Stimulated activated CD8-positive, alpha-beta memory T cell treated with anti-CD3 and anti-CD28 coated beads, Interleukin-2, amount 100 ng/mL, for 48 hours (primary cell): ENCODE measurements around the gene SLC5A6.

ENCODE experiments used
- DNase-seq, 2 donors: peaks; one replicate each; pipeline ENCODE4 v3.0.0-alpha.2; 2020; ENCODE audit warnings: low read depth in 2 of 2

The SLC5A6 gene

GRCh38 chr2:27175330-27175729 lies 36.7 kb downstream of the SLC5A6 start:
- no peak for DNase-seq

- no peak for DNase-seq
These were observed 37.4 kb downstream of the SLC5A6 start for GRCh38 chr2:27174638-27175037.

GRCh38 chr2:27171351-27171848 lies 40.7 kb downstream of the SLC5A6 start:
- no peak for DNase-seq

DNA sequence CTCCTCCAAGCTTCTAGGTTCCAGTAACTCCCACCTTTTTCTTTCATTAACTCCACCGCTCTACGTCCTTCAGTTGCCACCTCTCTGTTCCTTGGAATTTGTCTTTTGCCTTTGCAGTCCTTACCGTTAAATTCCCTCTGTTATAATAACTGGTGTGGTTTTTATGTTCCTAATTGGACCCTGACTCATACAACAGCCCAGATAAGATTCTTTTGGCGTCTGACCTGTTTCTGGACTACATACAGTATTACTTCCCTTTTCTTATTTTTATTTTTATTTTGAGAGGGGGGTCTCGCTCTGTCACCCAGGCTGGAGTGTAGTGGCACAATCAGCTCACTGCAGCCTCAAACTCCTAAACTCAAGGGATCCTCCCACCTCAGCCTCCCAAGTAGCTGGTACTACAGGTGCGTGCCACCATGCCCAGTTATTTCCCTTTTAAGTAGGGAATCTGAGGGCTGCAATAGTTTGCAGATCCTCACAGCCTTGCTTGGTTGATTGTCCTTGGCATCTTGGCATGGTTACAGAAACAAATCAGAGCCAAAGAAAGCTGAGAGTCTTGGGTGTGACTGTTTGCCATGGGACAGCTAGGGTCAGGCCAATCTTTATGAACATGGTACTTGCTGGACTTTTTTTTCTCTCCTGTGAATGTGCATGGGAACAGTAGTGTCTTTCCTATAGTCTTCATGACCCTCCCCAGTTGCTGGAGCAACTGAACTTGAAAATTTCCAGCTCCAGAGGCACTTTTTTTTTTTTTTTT lies 41.3 kb downstream of the SLC5A6 start:
- no peak for DNase-seq

GRCh38 chr2:27164960-27165763 lies 46.9 kb downstream of the SLC5A6 start:
- no peak for DNase-seq

- DNase-seq, result no peak
These were observed 49.6 kb downstream of the SLC5A6 start for GRCh38 chr2:27162151-27163121.

GRCh38 chr2:27160191-27160590 lies 51.9 kb downstream of the SLC5A6 start:
- DNase-seq, result no peak

DNA sequence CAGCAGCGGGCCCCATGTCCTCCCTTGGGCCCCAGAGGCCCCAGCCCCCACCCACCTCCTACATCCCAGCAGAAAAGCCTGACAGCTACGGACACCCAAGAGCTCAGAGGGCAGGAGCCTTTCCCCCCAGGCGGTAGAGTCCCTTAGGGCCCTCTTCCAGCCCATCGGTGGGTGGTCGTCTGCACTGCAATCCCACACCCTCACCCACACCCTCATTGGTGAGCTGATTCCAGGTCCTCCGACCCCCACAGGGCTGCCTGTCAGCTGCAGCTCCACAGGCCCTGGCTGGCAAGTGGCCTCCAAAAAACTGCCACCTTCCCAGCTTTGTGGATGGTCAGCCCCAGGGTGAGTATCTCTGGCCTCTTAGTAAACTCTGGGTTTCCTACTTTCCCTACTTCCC lies 52.8 kb downstream of the SLC5A6 start:
- no peak for DNase-seq

DNA sequence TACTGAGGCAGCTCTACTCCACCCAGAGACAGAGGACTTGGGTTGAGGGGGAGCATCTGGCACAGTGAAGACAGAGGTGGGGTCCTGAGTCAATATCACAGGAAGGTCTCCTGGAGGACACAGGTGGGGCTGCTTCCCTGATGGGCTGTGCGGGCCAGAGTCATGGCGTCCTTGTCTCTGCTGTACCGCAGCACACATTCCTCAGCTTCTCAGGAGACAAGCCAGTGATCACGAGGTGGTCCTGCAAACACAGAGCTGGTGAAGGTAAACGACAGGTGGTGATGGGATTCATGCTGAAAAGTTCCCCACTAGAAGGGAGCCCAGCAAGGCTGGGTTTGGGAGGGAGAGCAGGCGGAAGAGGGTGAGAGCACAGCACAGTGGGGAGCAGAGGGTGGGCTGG lies 53.6 kb downstream of the SLC5A6 start:
- DNase-seq, result no peak

DNA sequence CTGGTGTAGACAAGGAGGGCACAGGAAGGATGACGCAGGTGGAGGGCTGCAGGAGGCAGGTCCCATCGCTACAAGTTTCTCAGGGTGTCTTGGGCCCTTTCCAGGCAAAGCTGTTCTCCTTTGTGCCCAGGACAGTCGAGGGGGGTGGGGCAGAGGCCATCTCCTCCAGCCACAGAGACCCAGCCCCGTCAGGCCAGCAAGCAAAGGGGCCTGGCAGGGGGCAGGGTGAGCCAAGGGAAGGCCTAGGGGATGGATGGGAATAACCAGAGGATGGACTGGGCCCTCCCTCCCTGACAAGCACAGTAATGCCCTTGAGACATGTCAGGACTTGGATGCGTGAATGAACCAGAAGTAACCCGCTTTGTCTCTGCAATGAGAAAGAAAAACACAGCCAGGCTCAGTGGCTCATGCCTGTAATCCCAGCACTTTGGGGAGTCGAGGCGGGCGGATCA lies 57.0 kb downstream of the SLC5A6 start:
- no peak for DNase-seq

- no peak for DNase-seq
These were observed 57.6 kb downstream of the SLC5A6 start for GRCh38 chr2:27154488-27154887.

GRCh38 chr2:27152796-27153464 lies 59.1 kb downstream of the SLC5A6 start:
- no peak for DNase-seq

DNA sequence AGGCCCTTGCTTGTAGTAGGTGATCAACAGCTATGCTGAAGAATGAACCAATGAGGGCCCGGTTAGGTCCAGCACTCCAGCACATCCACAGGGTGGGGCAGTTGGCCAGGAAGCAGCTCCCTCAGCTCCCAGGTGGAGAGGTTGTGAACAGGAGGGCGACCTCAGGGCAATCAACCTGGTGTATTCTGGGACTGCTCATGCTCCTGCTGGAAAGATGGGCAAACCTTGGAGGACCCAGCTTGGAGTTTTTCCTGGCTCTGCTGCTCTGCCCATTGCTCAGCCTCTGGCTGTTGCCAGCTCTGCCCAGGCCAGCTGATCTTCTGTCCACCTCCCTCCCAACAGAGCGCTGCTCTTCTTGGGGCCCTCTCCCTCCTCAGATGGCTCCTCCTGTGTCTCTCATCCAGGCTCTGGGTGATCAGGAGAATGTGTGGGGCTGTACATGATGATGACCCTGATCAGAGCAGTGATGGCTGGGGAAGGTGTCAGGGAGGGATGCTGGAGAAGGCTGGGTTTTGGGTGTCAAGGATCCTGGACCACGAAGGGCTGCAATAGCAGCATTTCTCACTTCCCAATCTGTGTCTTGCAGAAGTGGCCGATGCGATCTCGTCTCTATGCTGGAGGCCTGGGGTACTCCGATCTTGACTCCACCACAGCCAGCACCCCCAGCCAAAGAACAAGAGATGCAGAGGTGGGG lies 59.8 kb downstream of the SLC5A6 start:
- no peak for DNase-seq

DNA sequence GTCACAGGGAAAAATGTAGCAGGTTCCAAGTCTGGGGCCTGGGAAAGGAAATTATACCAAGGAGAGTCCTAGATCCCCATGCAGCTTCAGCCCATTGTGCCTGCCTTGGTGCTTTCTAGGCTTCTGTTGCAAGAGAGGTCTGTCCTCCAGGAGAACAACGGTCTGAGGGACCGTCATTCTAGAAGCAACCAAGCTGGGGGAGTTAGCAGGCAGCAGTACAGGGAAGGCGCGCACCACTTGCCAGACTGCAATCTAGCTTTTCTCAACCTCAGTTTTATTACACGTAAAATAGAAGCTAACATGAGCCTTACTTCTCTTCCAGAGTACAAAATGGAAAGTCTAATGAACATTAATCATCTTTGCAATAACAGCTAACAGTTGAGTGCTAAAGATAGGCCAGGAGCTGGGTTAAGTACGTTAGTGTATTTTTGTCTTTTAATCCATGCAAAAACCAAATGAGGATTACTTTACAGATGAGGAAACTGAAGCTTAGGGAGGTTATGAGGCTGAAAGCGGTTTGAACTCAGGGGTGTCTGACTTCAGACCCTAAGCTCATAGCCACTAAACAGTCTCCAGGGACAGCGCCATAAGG lies 61.3 kb downstream of the SLC5A6 start:
- DNase-seq, result no peak
